ENCODE measurements around the gene PSORS1C1. TPM values are rescaled to one million over a fixed set of nuclear protein-coding genes. Genes with fewer than 3 reads are reported as not detected.
A peak's percentile ranks its signal among the peaks of the same experiment; 100 is the strongest.

Gene PSORS1C1
- total RNA-seq, 6 experiments from 2014 or later, result 0.07 to 0.42 TPM; not detected in 4

GRCh38 chr6:31144296-31144969 lies 29.8 kb downstream of the PSORS1C1 start:
- Histone ChIP-seq H3K4me1 (no peaks in the 10 kb centered on the region), H3K27me3 (no peaks in the 10 kb centered on the region), H3K4me3 (no peak overlapping the region), H3K27ac (no peak overlapping the region), H3K9me3 (no peaks in the 10 kb centered on the region), H3K36me3 (no peaks in the 10 kb centered on the region)
- no peak for ATAC-seq
- intact Hi-C loops (cut with DNase I), result no loop called here
- 92% methylated on average over 13 of the region's 18 CpGs for WGBS (ENCODE audit: insufficient coverage, low coverage, low lambda C conversion rate, missing lambda C conversion rate)
- TF ChIP-seq CTCF (IDR thresholded peaks at IDR 0.05) (no peak), POLR2A (IDR thresholded peaks at IDR 0.05) (no peak)
- DNase-seq, result no peak

GRCh38 chr6:31144970-31145340 lies 30.4 kb downstream of the PSORS1C1 start:
- TF ChIP-seq POLR2A (IDR thresholded peaks at IDR 0.05) (no peak), CTCF (IDR thresholded peaks at IDR 0.05) (no peak)
- H3K4me3 ChIP-seq, result no peak overlapping the region
- no peaks in the 10 kb centered on the region for H3K36me3 ChIP-seq
- intact Hi-C loops (cut with DNase I), result no loop called here
- 96% methylated on average over 4 of the region's 11 CpGs for WGBS (ENCODE audit: insufficient coverage, low coverage, low lambda C conversion rate, missing lambda C conversion rate)
- no peak overlapping the region for H3K27ac ChIP-seq
- no peaks in the 10 kb centered on the region for H3K27me3 ChIP-seq
- H3K4me1 ChIP-seq, result no peaks in the 10 kb centered on the region
- no peaks in the 10 kb centered on the region for H3K9me3 ChIP-seq
- ATAC-seq, result no peak
- no peak for DNase-seq

- ATAC-seq (no peak), DNase-seq (no peak)
- Histone ChIP-seq H3K9me3 (no peaks in the 10 kb centered on the region), H3K4me1 (no peaks in the 10 kb centered on the region), H3K36me3 (no peaks in the 10 kb centered on the region), H3K4me3 (no peak overlapping the region), H3K27me3 (no peaks in the 10 kb centered on the region), H3K27ac (no peak overlapping the region)
- WGBS (ENCODE audit: insufficient coverage, low coverage, low lambda C conversion rate, missing lambda C conversion rate), result 97% methylated on average over 5 of the region's 10 CpGs
- TF ChIP-seq POLR2A (IDR thresholded peaks at IDR 0.05) (no peak), CTCF (IDR thresholded peaks at IDR 0.05) (no peak)
- intact Hi-C loops (cut with DNase I), result no loop called here
Observed at GRCh38 chr6:31145386-31145785, 30.8 kb downstream of the PSORS1C1 start.

- DNase-seq (peak in 1 of 3 donors; percentile 66), ATAC-seq (peak; percentile 84 to 92 (median 89))
- intact Hi-C loops (cut with DNase I), result no loop called here
- Histone ChIP-seq H3K36me3 (no peaks in the 10 kb centered on the region), H3K4me1 (no peaks in the 10 kb centered on the region), H3K27ac (peak overlapping the region in 1 of 3 donors; percentile 31), H3K4me3 (no peak overlapping the region), H3K27me3 (no peaks in the 10 kb centered on the region), H3K9me3 (no peaks in the 10 kb centered on the region)
- 37% methylated on average over 5 of the region's 6 CpGs for WGBS (ENCODE audit: insufficient coverage, low coverage, low lambda C conversion rate, missing lambda C conversion rate)
- TF ChIP-seq POLR2A (IDR thresholded peaks at IDR 0.05), result no peak
- no peak for TF ChIP-seq CTCF (IDR thresholded peaks at IDR 0.05)
Observed at GRCh38 chr6:31149827-31150447, 35.3 kb downstream of the PSORS1C1 start.
